ENCODE measurements around the gene LILRB2.

GRCh38 chr19:54325194-54325621, 44.3 kb upstream of the LILRB2 start:
- TF ChIP-seq REST (IDR thresholded peaks at IDR 0.05; ENCODE audit: unreplicated experiment) (no peak), EZH2 (IDR thresholded peaks at IDR 0.05; ENCODE audit: low read depth, unreplicated experiment) (no peak), CTCF (conservative IDR thresholded peaks at IDR 0.05; ENCODE audit: low read depth in 2 of 2) (peak; percentile 81 to 94), ZNF114 (CRISPR knock-in tag; IDR thresholded peaks at IDR 0.05) (no peak), JUNB (IDR thresholded peaks at IDR 0.05; ENCODE audit: unreplicated experiment) (no peak), POLR2AphosphoS5 (IDR thresholded peaks at IDR 0.05; ENCODE audit: low read depth) (no peak), CREB1 (CRISPR knock-in tag; IDR thresholded peaks at IDR 0.05; ENCODE audit: low read depth) (no peak), EZH2phosphoT487 (IDR thresholded peaks at IDR 0.05; ENCODE audit: unreplicated experiment) (no peak)

All from GM23338 (cell line).